ENCODE measurements around the gene ADAMTS10. TPM values are rescaled to one million over a fixed set of nuclear protein-coding genes. Genes with fewer than 3 reads are reported as not detected.

The ADAMTS10 gene
- total and polyA plus RNA-seq, 2 of the 13 experiments (the other 11 are each of a cell fraction or from before 2014, with no cell fraction given), result 0.49 to 1.7 TPM

DNA sequence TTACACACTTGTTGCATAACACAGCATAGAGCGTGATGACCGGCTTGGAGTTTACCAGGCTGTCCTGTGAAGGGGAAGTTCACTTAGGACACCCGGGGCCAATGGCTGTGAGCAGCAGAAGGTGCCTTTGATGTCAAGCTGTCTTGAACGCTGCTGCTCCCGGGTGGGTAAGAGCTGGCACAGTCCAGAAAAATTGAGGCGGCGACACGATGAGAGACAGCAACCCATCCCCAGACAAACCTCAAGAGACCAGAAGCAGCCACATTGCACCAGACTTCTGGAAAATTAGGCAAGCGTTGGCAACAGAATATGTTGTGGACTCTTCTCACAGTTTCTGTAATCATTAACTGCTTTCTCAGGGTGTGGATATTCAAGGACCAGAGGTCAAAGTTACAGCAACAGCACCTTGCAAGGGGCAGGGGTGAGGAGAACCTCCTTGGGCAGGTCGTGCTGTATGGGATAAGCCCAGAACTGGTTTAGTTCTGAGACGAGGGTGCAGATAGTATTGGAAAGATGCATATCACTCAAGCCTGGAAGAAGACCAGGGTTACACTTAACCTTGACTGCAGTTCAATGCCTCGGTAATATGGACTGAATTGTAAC lies 30.0 kb upstream of the ADAMTS10 start (continued):
- TF ChIP-seq ZNF333 (CRISPR knock-in tag; IDR thresholded peaks at IDR 0.05; ENCODE audit: borderline replicate concordance) (no peak), ZNF615 (CRISPR knock-in tag; IDR thresholded peaks at IDR 0.05; ENCODE audit: borderline replicate concordance) (no peak), ZFP82 (CRISPR knock-in tag; IDR thresholded peaks at IDR 0.05; ENCODE audit: borderline replicate concordance) (no peak), ZNF879 (CRISPR knock-in tag; IDR thresholded peaks at IDR 0.05) (no peak), GATAD1 (CRISPR knock-in tag; IDR thresholded peaks at IDR 0.05) (0 out of 2 replicates have a peak, but pooled peaks have one; percentile 33), ZNF777 (CRISPR knock-in tag; IDR thresholded peaks at IDR 0.05) (no peak), ZNF816 (CRISPR knock-in tag; IDR thresholded peaks at IDR 0.05; ENCODE audit: borderline replicate concordance) (no peak), CCDC6 (CRISPR knock-in tag; IDR thresholded peaks at IDR 0.05) (no peak; the same call in 1 of the 2 replicates), ZNF557 (CRISPR knock-in tag; IDR thresholded peaks at IDR 0.05) (no peak), ZNF30 (CRISPR knock-in tag; IDR thresholded peaks at IDR 0.05) (no peak), AHR (CRISPR knock-in tag; IDR thresholded peaks at IDR 0.05) (no peak), HES4 (CRISPR knock-in tag; IDR thresholded peaks at IDR 0.05; ENCODE audit: borderline replicate concordance) (no peak), ZNF430 (CRISPR knock-in tag; IDR thresholded peaks at IDR 0.05) (no peak)
- TF ChIP-seq, protein P1, sequence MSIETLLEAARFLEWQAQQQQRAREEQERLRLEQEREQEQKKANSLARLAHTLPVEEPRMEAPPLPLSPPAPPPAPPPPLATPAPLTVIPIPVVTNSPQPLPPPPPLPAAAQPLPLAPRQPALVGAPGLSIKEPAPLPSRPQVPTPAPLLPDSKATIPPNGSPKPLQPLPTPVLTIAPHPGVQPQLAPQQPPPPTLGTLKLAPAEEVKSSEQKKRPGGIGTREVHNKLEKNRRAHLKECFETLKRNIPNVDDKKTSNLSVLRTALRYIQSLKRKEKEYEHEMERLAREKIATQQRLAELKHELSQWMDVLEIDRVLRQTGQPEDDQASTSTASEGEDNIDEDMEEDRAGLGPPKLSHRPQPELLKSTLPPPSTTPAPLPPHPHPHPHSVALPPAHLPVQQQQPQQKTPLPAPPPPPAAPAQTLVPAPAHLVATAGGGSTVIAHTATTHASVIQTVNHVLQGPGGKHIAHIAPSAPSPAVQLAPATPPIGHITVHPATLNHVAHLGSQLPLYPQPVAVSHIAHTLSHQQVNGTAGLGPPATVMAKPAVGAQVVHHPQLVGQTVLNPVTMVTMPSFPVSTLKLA (IDR thresholded peaks at IDR 0.05), result no peak
- TF ChIP-seq, protein P2, sequence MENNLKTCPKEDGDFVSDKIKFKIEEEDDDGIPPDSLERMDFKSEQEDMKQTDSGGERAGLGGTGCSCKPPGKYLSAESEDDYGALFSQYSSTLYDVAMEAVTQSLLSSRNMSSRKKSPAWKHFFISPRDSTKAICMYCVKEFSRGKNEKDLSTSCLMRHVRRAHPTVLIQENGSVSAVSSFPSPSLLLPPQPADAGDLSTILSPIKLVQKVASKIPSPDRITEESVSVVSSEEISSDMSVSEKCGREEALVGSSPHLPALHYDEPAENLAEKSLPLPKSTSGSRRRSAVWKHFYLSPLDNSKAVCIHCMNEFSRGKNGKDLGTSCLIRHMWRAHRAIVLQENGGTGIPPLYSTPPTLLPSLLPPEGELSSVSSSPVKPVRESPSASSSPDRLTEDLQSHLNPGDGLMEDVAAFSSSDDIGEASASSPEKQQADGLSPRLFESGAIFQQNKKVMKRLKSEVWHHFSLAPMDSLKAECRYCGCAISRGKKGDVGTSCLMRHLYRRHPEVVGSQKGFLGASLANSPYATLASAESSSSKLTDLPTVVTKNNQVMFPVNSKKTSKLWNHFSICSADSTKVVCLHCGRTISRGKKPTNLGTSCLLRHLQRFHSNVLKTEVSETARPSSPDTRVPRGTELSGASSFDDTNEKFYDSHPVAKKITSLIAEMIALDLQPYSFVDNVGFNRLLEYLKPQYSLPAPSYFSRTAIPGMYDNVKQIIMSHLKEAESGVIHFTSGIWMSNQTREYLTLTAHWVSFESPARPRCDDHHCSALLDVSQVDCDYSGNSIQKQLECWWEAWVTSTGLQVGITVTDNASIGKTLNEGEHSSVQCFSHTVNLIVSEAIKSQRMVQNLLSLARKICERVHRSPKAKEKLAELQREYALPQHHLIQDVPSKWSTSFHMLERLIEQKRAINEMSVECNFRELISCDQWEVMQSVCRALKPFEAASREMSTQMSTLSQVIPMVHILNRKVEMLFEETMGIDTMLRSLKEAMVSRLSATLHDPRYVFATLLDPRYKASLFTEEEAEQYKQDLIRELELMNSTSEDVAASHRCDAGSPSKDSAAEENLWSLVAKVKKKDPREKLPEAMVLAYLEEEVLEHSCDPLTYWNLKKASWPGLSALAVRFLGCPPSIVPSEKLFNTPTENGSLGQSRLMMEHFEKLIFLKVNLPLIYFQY (CRISPR knock-in tag; IDR thresholded peaks at IDR 0.05; ENCODE audit: borderline replicate concordance), result no peak
- TF ChIP-seq, protein P3, sequence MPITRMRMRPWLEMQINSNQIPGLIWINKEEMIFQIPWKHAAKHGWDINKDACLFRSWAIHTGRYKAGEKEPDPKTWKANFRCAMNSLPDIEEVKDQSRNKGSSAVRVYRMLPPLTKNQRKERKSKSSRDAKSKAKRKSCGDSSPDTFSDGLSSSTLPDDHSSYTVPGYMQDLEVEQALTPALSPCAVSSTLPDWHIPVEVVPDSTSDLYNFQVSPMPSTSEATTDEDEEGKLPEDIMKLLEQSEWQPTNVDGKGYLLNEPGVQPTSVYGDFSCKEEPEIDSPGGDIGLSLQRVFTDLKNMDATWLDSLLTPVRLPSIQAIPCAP (CRISPR knock-in tag; IDR thresholded peaks at IDR 0.05; ENCODE audit: low read depth), result no peak
- TF ChIP-seq, protein P4, sequence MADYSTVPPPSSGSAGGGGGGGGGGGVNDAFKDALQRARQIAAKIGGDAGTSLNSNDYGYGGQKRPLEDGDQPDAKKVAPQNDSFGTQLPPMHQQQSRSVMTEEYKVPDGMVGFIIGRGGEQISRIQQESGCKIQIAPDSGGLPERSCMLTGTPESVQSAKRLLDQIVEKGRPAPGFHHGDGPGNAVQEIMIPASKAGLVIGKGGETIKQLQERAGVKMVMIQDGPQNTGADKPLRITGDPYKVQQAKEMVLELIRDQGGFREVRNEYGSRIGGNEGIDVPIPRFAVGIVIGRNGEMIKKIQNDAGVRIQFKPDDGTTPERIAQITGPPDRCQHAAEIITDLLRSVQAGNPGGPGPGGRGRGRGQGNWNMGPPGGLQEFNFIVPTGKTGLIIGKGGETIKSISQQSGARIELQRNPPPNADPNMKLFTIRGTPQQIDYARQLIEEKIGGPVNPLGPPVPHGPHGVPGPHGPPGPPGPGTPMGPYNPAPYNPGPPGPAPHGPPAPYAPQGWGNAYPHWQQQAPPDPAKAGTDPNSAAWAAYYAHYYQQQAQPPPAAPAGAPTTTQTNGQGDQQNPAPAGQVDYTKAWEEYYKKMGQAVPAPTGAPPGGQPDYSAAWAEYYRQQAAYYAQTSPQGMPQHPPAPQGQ (CRISPR knock-in tag; IDR thresholded peaks at IDR 0.05; ENCODE audit: borderline replicate concordance), result no peak
- TF ChIP-seq, protein P5, sequence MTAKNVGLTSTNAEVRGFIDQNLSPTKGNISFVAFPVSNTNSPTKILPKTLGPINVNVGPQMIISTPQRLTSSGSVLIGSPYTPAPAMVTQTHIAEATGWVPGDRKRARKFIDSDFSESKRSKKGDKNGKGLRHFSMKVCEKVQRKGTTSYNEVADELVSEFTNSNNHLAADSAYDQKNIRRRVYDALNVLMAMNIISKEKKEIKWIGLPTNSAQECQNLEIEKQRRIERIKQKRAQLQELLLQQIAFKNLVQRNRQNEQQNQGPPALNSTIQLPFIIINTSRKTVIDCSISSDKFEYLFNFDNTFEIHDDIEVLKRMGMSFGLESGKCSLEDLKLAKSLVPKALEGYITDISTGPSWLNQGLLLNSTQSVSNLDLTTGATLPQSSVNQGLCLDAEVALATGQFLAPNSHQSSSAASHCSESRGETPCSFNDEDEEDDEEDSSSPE (CRISPR knock-in tag; IDR thresholded peaks at IDR 0.05), result no peak
- TF ChIP-seq, protein P6, sequence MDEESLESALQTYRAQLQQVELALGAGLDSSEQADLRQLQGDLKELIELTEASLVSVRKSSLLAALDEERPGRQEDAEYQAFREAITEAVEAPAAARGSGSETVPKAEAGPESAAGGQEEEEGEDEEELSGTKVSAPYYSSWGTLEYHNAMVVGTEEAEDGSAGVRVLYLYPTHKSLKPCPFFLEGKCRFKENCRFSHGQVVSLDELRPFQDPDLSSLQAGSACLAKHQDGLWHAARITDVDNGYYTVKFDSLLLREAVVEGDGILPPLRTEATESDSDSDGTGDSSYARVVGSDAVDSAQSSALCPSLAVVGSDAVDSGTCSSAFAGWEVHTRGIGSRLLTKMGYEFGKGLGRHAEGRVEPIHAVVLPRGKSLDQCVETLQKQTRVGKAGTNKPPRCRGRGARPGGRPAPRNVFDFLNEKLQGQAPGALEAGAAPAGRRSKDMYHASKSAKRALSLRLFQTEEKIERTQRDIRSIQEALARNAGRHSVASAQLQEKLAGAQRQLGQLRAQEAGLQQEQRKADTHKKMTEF (CRISPR knock-in tag; IDR thresholded peaks at IDR 0.05), result peak; percentile 68; the same call in 1 of the 2 replicates

Data from HepG2 (cell line).